K562 (cell line): Measurements from ENCODE around the gene NCAPG2.

ENCODE experiments used
- HDAC2 ChIP-seq: fragments of 450-650 bp; IDR thresholded peaks from 2 replicates; pipeline ENCODE4 v1.6.1; 2016; ENCODE audit warnings: mild to moderate bottlenecking
- HDAC8 ChIP-seq: fragments of 450-650 bp; IDR thresholded peaks from 2 replicates; pipeline ENCODE4 v1.6.1; 2016; ENCODE audit warnings: mild to moderate bottlenecking, missing genetic modification characterization, moderate library complexity, missing compliant biosample characterization
- KAT7 ChIP-seq: sonication (generic); formaldehyde crosslinking; IDR thresholded peaks from 2 replicates; pipeline ENCODE4 v1.8.0; 2022; ENCODE audit warnings: missing genetic modification reagents, mild to moderate bottlenecking, borderline replicate concordance
- POLR2A ChIP-seq: fragments of 450-650 bp; conservative IDR thresholded peaks from 2 replicates; pipeline ENCODE4 v1.6.1; 2016
- TF ChIP-seq, protein P1 (sequence below), 2 experiments: fragments of 450-650 bp in 1 of 2; sonication (generic) in 1 of 2; formaldehyde crosslinking; conservative IDR thresholded peaks; 2 replicates each; pipeline versions ENCODE4 v1.4.0 to v1.8.1; 2020 to 2022; ENCODE audit warnings: mild to moderate bottlenecking in 1 of 2, missing genetic modification reagents in 1 of 2
- TF ChIP-seq, protein P2 (sequence below), 3 experiments: fragments of 200-800 bp in 1 of 3; fragments of 250-450 bp in 1 of 3; fragments of 450-650 bp in 1 of 3; sonication (Bioruptor Pico) in 1 of 3; sonication (Bioruptor generic) in 1 of 3; formaldehyde crosslinking in 1 of 3; IDR thresholded peaks; 2 replicates each; pipeline versions ENCODE4 v1.6.1 to v1.8.0; 2016 to 2022; ENCODE audit warnings: mild to moderate bottlenecking in 2 of 3, missing genetic modification characterization in 2 of 3, missing compliant biosample characterization in 1 of 3, moderate library complexity in 1 of 3

DNA sequence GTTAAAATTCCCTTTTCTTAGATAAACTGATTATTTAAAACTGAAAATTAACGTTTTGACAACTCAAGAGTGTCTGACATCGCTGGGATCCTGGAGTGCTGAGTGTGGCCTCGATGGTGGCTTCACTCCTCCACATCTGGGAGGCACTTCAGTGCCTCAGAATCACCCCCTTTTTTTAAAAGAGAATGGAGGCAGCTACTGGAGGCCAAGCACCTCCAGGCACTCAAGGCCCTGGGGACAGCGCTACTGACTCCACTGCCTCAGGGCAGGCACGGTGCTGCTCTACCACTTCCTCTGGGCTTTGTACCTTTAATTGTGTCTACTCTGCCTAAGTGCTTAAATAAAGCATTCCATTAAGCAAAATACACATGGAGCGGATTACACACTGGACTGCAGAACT is 27.2 kb upstream of the NCAPG2 start:
- TF ChIP-seq HDAC2 (no peak), HDAC8 (tag) (no peak), KAT7 (CRISPR knock-in tag) (no peak), POLR2A (no peak)
- TF ChIP-seq, protein P1, sequence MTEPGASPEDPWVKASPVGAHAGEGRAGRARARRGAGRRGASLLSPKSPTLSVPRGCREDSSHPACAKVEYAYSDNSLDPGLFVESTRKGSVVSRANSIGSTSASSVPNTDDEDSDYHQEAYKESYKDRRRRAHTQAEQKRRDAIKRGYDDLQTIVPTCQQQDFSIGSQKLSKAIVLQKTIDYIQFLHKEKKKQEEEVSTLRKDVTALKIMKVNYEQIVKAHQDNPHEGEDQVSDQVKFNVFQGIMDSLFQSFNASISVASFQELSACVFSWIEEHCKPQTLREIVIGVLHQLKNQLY (CRISPR knock-in tag; conservative IDR thresholded peaks at IDR 0.05): no peak
- TF ChIP-seq, protein P2, sequence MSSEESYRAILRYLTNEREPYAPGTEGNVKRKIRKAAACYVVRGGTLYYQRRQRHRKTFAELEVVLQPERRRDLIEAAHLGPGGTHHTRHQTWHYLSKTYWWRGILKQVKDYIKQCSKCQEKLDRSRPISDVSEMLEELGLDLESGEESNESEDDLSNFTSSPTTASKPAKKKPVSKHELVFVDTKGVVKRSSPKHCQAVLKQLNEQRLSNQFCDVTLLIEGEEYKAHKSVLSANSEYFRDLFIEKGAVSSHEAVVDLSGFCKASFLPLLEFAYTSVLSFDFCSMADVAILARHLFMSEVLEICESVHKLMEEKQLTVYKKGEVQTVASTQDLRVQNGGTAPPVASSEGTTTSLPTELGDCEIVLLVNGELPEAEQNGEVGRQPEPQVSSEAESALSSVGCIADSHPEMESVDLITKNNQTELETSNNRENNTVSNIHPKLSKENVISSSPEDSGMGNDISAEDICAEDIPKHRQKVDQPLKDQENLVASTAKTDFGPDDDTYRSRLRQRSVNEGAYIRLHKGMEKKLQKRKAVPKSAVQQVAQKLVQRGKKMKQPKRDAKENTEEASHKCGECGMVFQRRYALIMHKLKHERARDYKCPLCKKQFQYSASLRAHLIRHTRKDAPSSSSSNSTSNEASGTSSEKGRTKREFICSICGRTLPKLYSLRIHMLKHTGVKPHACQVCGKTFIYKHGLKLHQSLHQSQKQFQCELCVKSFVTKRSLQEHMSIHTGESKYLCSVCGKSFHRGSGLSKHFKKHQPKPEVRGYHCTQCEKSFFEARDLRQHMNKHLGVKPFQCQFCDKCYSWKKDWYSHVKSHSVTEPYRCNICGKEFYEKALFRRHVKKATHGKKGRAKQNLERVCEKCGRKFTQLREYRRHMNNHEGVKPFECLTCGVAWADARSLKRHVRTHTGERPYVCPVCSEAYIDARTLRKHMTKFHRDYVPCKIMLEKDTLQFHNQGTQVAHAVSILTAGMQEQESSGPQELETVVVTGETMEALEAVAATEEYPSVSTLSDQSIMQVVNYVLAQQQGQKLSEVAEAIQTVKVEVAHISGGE (CRISPR knock-in tag; IDR thresholded peaks at IDR 0.05): no peak
